HG03571 (cell line): ENCODE measurements around the gene MCM3AP.

Experiments
- ATAC-seq: cut with Tn5 transposase; IDR thresholded peaks from one replicate; pipeline ENCODE4 v1.9.1; 2021; ENCODE audit not compliant: unreplicated experiment

The MCM3AP gene

GRCh38 chr21:46274797-46275390 lies 10.5 kb downstream of the MCM3AP start:
- no peak for ATAC-seq

- no peak for ATAC-seq
Measured at GRCh38 chr21:46273341-46273740, 12.1 kb downstream of the MCM3AP start.

GRCh38 chr21:46269466-46269865 lies 15.9 kb downstream of the MCM3AP start:
- ATAC-seq, result no peak

GRCh38 chr21:46268371-46268770 lies 17.0 kb downstream of the MCM3AP start:
- ATAC-seq, result no peak

- ATAC-seq, result no peak
Measured at GRCh38 chr21:46266946-46267345, 18.5 kb downstream of the MCM3AP start.

GRCh38 chr21:46265736-46266525 lies 19.5 kb downstream of the MCM3AP start:
- no peak for ATAC-seq

GRCh38 chr21:46264690-46265144 lies 20.7 kb downstream of the MCM3AP start:
- no peak for ATAC-seq

- ATAC-seq, result no peak
Measured at GRCh38 chr21:46264046-46264689, 21.2 kb downstream of the MCM3AP start.

GRCh38 chr21:46256501-46256994 lies 28.9 kb downstream of the MCM3AP start:
- ATAC-seq, result no peak

- ATAC-seq, result no peak
Measured at GRCh38 chr21:46255758-46256337, 29.6 kb downstream of the MCM3AP start.

- no peak for ATAC-seq
Measured at GRCh38 chr21:46255166-46255565, 30.2 kb downstream of the MCM3AP start.

GRCh38 chr21:46254208-46254975 lies 31.0 kb downstream of the MCM3AP start:
- ATAC-seq, result peak; percentile 53

GRCh38 chr21:46253610-46254124 lies 31.7 kb downstream of the MCM3AP start:
- peak; percentile 53 for ATAC-seq

GRCh38 chr21:46252840-46253239 lies 32.6 kb downstream of the MCM3AP start:
- ATAC-seq, result no peak

GRCh38 chr21:46250146-46250725 lies 35.2 kb downstream of the MCM3AP start:
- ATAC-seq, result no peak

GRCh38 chr21:46248827-46249226 lies 36.6 kb downstream of the MCM3AP start:
- ATAC-seq, result no peak

- no peak for ATAC-seq
Measured at GRCh38 chr21:46248422-46248782, 37.0 kb downstream of the MCM3AP start.

- ATAC-seq, result no peak
Measured at GRCh38 chr21:46247699-46248421, 37.6 kb downstream of the MCM3AP start.

GRCh38 chr21:46246345-46246744 lies 39.1 kb downstream of the MCM3AP start:
- ATAC-seq, result no peak
